HepG2 (cell line): ENCODE data around the gene GRIFIN. TPM values are rescaled to one million over a fixed set of nuclear protein-coding genes. Genes with fewer than 3 reads are reported as not detected.

Experiments used
- ATAC-seq: fragments of 200-7000 bp; cut with Tn5 transposase; 3 replicates; pipeline ENCODE4 v1.9.1; 2020; ENCODE audit warnings: mild to moderate bottlenecking, moderate library complexity
- BruUV-seq: library from RNA; stranded (reverse); fragments of 400-500 nt; replicated peaks from 2 replicates; lab custom pipeline; 2021; lab: Mats Ljungman, UMichigan
- CTCF ChIA-PET: fragments of 300-600 bp; formaldehyde crosslinking; extraction: SDS; loops from one replicate; lab custom pipeline; 2021; ENCODE audit warnings: low total read pairs, inconsistent platforms, low intra/inter-chr PET ratio; lab: Yijun Ruan, JAX
- POLR2A ChIA-PET: fragments of 350-600 bp; sonication (Branson Sonifier 250); formaldehyde crosslinking; loops from one replicate; lab custom pipeline; 2020; ENCODE audit warnings: antibody characterized with exemption, inconsistent platforms; lab: Yijun Ruan, JAX
- DNase-seq: peaks from one replicate; pipeline ENCODE4 v3.0.0-alpha.2; 2015; ENCODE audit warnings: low spot score
- FAIRE-seq: peaks from 3 replicates; lab custom pipeline; 2011; peaks lifted over from hg19 to GRCh38; lab: Jason Lieb, UNC
- H2AFZ ChIP-seq: one replicate; pipeline ENCODE4 v1.6.1; 2011; ENCODE audit warnings: low read length, inconsistent platforms
- H3K27ac ChIP-seq: fragments of 300-600 bp; 3 replicates; pipeline ENCODE4 v1.8.0; 2011; ENCODE audit warnings: mixed run types, mild to moderate bottlenecking, mixed read lengths, low read length, inconsistent platforms; ENCODE audit not compliant: insufficient read depth; ENCODE audit errors: extremely low read length
- H3K27me3 ChIP-seq, 2 experiments: fragments of 200-600 bp in 1 of 2; 2 replicates in 1 of 2; 3 replicates in 1 of 2; pipeline versions ENCODE4 v1.6.0 to v1.8.0; 2011; ENCODE audit warnings: low read length in 2 of 2, mild to moderate bottlenecking in 2 of 2, moderate library complexity in 2 of 2, inconsistent platforms in 1 of 2; ENCODE audit not compliant: insufficient read depth in 2 of 2, control insufficient read depth in 1 of 2
- H3K36me3 ChIP-seq, 2 experiments: fragments of 200-600 bp in 1 of 2; replicated peaks in 1 of 2; 2 replicates in 1 of 2; 3 replicates in 1 of 2; pipeline versions ENCODE4 v1.5.1 to v1.8.0; 2011; ENCODE audit warnings: low read length in 2 of 2, inconsistent platforms in 1 of 2; ENCODE audit not compliant: insufficient read depth in 2 of 2, control insufficient read depth in 1 of 2
- H3K4me1 ChIP-seq: 2 replicates; pipeline ENCODE4 v1.5.1; 2012; ENCODE audit warnings: low read length, inconsistent platforms; ENCODE audit not compliant: insufficient read depth
- H3K4me2 ChIP-seq: 2 replicates; pipeline ENCODE4 v1.6.0; 2011; ENCODE audit warnings: low read depth, low read length, inconsistent platforms
- H3K4me3 ChIP-seq, 3 experiments: fragments of 200-600 bp in 1 of 3; sonication (generic), shearing (Covaris generic) in 1 of 3; replicated peaks in 1 of 3; 2 replicates each; pipeline ENCODE4 v1.5.1; 2011 to 2016; ENCODE audit warnings: low read length in 3 of 3, inconsistent platforms in 2 of 3, low read depth in 2 of 3, mild to moderate bottlenecking in 2 of 3, control low read depth in 1 of 3, mixed read lengths in 1 of 3; ENCODE audit not compliant: insufficient read depth in 1 of 3
- H3K79me2 ChIP-seq: one replicate; pipeline ENCODE4 v1.6.1; 2011; ENCODE audit warnings: low read length, inconsistent platforms; ENCODE audit not compliant: insufficient read depth
- H3K9ac ChIP-seq: 2 replicates; pipeline ENCODE4 v1.6.0; 2011; ENCODE audit warnings: mild to moderate bottlenecking, low read depth, low read length, inconsistent platforms; ENCODE audit not compliant: insufficient read depth
- H3K9me3 ChIP-seq: 2 replicates; pipeline ENCODE4 v1.5.1; 2012; ENCODE audit warnings: mild to moderate bottlenecking, low read length
- H4K20me1 ChIP-seq: 2 replicates; pipeline ENCODE4 v1.6.0; 2011; ENCODE audit warnings: inconsistent platforms, mild to moderate bottlenecking, low read length, moderate library complexity; ENCODE audit not compliant: insufficient read depth
- CAMTA2 ChIP-seq: sonication (generic); formaldehyde crosslinking; IDR thresholded peaks from 2 replicates; pipeline ENCODE4 v1.4.0; 2020; ENCODE audit warnings: mild to moderate bottlenecking, missing genetic modification reagents, borderline replicate concordance
- CEBPB ChIP-seq: IDR thresholded peaks from 2 replicates; pipeline ENCODE4 v1.6.1; 2011; ENCODE audit warnings: low read depth, low read length, improper control_type of control experiment, borderline replicate concordance
- CEBPG ChIP-seq: IDR thresholded peaks from 2 replicates; pipeline ENCODE4 v1.6.1; 2016
- HNRNPK ChIP-seq: fragments of 200-400 bp; formaldehyde crosslinking; IDR thresholded peaks from 2 replicates; pipeline ENCODE4 v1.6.1; 2018; ENCODE audit warnings: low read length, low read depth, moderate library complexity, mild to moderate bottlenecking; ENCODE audit not compliant: poor library complexity, severe bottlenecking
- JUNB ChIP-seq: sonication (generic); formaldehyde crosslinking; IDR thresholded peaks from 2 replicates; pipeline ENCODE4 v1.8.0; 2022; ENCODE audit warnings: missing genetic modification reagents, mild to moderate bottlenecking, borderline replicate concordance
- KDM1A ChIP-seq: IDR thresholded peaks from 2 replicates; pipeline ENCODE4 v1.6.1; 2016; ENCODE audit warnings: missing compliant biosample characterization
- ZFX ChIP-seq: sonication (generic); formaldehyde crosslinking; IDR thresholded peaks from 2 replicates; pipeline ENCODE4 v1.4.0; 2020; ENCODE audit warnings: mild to moderate bottlenecking, low read depth, missing genetic modification reagents, moderate library complexity
- WGBS: methylation state at CpG from one replicate; pipeline ENCODE4 v1.1.6; 2017; ENCODE audit warnings: low lambda C conversion rate; 5-methylcytosine and 5-hydroxymethylcytosine counted together
- in situ Hi-C: cut with HindIII; loops from 2 replicates; pipeline ENCODE4 v1.10.0; 2017; ENCODE audit warnings: low pct_unique_long_range_greater_than_20kb; ENCODE audit not compliant: extremely low pct_ligation_motif_present
- intact Hi-C: fragments of 100-400 bp; cut with micrococcal nuclease; formaldehyde crosslinking; loops from one replicate; pipeline ENCODE4 v1.10.0; 2022; ENCODE audit not compliant: unreplicated experiment
- polyA plus RNA-seq, 8 experiments: library from polyadenylated mRNA; depleted of rRNA in 3 of 8; stranded (reverse) in 7 of 8; unstranded in 1 of 8; fragments of >200 nt; fragmentation: Illumina TruSeq in 4 of 8; extraction: Trizol in 4 of 8; gene quantifications; 2 replicates each; pipeline versions ENCODE4 v1.2.1 to v1.2.3, GENCODE V29; 2011 to 2016; ENCODE audit warnings: low read depth in 4 of 8, missing spikeins in 1 of 8, mixed read lengths in 1 of 8; ENCODE audit not compliant: insufficient read depth in 1 of 8
- total RNA-seq, 5 experiments: library from RNA; depleted of rRNA; stranded (reverse); fragments of >200 nt; fragmentation: Illumina TruSeq; extraction: Trizol; gene quantifications; 2 replicates each; pipeline ENCODE4 v1.2.3, GENCODE V29; 2016; ENCODE audit warnings: low read depth in 1 of 5
- TF ChIP-seq, protein P1 (sequence below): sonication (generic); formaldehyde crosslinking; IDR thresholded peaks from 2 replicates; pipeline ENCODE4 v1.5.1; 2020; ENCODE audit warnings: mild to moderate bottlenecking, missing genetic modification reagents, moderate library complexity
- TF ChIP-seq, protein P2 (sequence below): IDR thresholded peaks from 2 replicates; pipeline ENCODE4 v1.6.1; 2016; ENCODE audit warnings: missing compliant biosample characterization, missing genetic modification reagents, borderline replicate concordance

GRIFIN gene
- total and polyA plus RNA-seq, 2 of the 13 experiments (the other 11 are each of a cell fraction or from before 2014, with no cell fraction given) = not detected

DNA sequence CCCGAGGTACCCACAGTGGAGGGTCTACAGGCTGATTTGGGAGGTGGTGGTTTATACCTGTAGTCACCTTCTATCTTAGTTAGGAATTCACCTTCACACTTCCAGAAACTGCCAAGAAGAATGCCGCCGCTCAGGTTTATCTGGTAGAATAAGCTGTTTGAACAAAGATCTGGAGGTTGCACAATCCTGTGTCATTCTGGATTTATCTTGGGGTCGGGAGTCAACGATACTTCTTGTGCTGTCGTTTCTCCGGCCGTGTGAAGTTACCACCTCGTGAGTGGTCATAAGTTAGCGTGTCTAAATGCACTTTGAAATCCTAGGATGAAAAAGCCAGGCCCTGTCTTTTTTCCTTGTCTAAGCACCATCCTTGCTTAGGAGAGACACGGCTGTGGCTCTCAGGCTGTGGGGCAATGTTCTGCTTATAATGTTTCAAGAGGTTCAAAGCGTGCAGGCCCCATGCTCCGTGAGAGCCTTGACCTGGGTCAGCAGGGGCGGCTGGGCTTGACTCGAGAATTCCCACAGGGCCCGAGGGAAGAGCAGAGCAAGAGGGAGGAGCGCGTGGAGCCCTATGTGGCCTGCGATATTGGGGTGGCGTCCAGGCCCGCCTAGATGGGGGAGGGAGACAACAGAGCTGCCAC, 35.5 kb downstream of the GRIFIN start:
- in situ Hi-C loops = no loop called here
- TF ChIP-seq CEBPB (peak; percentile 83), CAMTA2 (no peak), ZFX (CRISPR knock-in tag) (0 out of 2 replicates have a peak, but pooled peaks have one; percentile 27), KDM1A (CRISPR knock-in tag) (no peak), HNRNPK (no peak), CEBPG (CRISPR knock-in tag) (peak; percentile 70), JUNB (CRISPR knock-in tag) (no peak)
- TF ChIP-seq, protein P1, sequence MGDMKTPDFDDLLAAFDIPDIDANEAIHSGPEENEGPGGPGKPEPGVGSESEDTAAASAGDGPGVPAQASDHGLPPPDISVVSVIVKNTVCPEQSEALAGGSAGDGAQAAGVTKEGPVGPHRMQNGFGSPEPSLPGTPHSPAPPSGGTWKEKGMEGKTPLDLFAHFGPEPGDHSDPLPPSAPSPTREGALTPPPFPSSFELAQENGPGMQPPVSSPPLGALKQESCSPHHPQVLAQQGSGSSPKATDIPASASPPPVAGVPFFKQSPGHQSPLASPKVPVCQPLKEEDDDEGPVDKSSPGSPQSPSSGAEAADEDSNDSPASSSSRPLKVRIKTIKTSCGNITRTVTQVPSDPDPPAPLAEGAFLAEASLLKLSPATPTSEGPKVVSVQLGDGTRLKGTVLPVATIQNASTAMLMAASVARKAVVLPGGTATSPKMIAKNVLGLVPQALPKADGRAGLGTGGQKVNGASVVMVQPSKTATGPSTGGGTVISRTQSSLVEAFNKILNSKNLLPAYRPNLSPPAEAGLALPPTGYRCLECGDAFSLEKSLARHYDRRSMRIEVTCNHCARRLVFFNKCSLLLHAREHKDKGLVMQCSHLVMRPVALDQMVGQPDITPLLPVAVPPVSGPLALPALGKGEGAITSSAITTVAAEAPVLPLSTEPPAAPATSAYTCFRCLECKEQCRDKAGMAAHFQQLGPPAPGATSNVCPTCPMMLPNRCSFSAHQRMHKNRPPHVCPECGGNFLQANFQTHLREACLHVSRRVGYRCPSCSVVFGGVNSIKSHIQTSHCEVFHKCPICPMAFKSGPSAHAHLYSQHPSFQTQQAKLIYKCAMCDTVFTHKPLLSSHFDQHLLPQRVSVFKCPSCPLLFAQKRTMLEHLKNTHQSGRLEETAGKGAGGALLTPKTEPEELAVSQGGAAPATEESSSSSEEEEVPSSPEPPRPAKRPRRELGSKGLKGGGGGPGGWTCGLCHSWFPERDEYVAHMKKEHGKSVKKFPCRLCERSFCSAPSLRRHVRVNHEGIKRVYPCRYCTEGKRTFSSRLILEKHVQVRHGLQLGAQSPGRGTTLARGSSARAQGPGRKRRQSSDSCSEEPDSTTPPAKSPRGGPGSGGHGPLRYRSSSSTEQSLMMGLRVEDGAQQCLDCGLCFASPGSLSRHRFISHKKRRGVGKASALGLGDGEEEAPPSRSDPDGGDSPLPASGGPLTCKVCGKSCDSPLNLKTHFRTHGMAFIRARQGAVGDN (CRISPR knock-in tag) = peak; percentile 21; the same call in 1 of the 2 replicates
- TF ChIP-seq, protein P2, sequence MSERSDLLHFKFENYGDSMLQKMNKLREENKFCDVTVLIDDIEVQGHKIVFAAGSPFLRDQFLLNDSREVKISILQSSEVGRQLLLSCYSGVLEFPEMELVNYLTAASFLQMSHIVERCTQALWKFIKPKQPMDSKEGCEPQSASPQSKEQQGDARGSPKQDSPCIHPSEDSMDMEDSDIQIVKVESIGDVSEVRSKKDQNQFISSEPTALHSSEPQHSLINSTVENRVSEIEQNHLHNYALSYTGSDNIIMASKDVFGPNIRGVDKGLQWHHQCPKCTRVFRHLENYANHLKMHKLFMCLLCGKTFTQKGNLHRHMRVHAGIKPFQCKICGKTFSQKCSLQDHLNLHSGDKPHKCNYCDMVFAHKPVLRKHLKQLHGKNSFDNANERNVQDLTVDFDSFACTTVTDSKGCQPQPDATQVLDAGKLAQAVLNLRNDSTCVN (CRISPR knock-in tag) = peak; percentile 69
- TF ChIP-seq, all 625 proteins: peak for 5
- peak; percentile 39 for FAIRE-seq
- H3K36me3 ChIP-seq = peaks cover 2 to 4% of the 10 kb centered on the region in 2 experiments; a peak in 3 of 5 replicates
- peak overlapping the region; percentile 21 for H3K4me2 ChIP-seq
- no peak overlapping the region for H2AFZ ChIP-seq
- H3K79me2 ChIP-seq = no peaks in the 10 kb centered on the region
- H3K9ac ChIP-seq = no peak overlapping the region
- no peaks in the 10 kb centered on the region for H3K9me3 ChIP-seq
- POLR2A ChIA-PET = interaction anchor here (0.7 kb wide), 1 partner anchor 16 kb away, joined by 3 read pairs; no protein-coding TSS in a partner anchor
- peaks cover 21% of the 10 kb centered on the region for H3K4me1 ChIP-seq
- WGBS = 24% methylated on average over 20 of the region's 21 CpGs
- peak; percentile 23 for DNase-seq
- no peaks in the 10 kb centered on the region; the same call in 1 of the 2 replicates for H4K20me1 ChIP-seq
- ATAC-seq = peak; percentile 49
- no TSS peak for BruUV-seq
- H3K27me3 ChIP-seq = no peaks in the 10 kb centered on the region
- peak overlapping the region in 1 of 3 experiments; percentile 5; a peak in 1 of 6 replicates for H3K4me3 ChIP-seq
- H3K27ac ChIP-seq = no peak overlapping the region
- CTCF ChIA-PET = no interaction called here
- intact Hi-C loops = no loop called here
